ENCODE measurements around the gene SLC38A10.

DNA sequence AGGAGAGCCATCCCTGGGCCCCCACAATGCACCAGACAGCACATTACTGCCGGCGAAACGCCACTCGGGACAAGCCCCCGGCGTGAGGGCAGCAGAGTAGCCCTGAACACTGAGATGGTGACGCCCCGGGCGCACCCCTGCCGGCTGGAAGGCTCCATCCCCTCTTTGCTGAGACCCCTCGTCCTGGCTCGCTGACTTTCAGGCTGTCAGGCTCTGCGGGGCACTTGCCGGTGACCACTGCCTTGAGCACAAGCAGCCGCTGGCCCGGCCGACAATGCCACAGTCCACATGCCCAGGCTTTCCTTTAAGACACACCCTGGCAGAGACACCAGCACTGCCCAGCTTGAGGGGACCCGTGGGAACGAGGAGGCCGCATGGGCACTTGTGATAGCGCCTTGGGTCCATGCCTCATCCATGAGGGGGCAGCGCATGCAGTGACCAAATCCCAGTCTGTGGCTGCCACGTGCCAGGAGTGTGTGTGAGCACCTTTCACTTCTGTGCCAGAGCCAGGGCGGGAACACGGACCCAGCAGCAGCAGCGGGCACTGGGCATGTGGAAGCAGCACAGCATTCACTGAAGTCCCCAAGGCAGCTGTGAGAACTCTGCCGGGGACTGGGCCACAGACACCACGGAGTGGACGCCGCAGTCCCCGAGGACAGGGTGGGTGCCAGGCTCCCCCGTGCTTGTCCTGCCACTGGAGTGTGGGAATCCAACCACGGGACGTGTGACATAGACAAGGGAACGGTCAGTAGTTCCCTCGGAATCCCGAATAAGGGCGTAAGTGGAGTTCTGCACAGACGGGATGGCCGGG lies 31.5 kb downstream of the SLC38A10 start:
- TF ChIP-seq, protein P1, sequence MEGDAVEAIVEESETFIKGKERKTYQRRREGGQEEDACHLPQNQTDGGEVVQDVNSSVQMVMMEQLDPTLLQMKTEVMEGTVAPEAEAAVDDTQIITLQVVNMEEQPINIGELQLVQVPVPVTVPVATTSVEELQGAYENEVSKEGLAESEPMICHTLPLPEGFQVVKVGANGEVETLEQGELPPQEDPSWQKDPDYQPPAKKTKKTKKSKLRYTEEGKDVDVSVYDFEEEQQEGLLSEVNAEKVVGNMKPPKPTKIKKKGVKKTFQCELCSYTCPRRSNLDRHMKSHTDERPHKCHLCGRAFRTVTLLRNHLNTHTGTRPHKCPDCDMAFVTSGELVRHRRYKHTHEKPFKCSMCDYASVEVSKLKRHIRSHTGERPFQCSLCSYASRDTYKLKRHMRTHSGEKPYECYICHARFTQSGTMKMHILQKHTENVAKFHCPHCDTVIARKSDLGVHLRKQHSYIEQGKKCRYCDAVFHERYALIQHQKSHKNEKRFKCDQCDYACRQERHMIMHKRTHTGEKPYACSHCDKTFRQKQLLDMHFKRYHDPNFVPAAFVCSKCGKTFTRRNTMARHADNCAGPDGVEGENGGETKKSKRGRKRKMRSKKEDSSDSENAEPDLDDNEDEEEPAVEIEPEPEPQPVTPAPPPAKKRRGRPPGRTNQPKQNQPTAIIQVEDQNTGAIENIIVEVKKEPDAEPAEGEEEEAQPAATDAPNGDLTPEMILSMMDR (IDR thresholded peaks at IDR 0.05; ENCODE audit: low read depth, low read length, poor library complexity, severe bottlenecking) = no peak
- TF ChIP-seq EZH2phosphoT487 (IDR thresholded peaks at IDR 0.05; ENCODE audit: borderline replicate concordance, low read length) = no peak
